ENCODE data around the gene SENP5. TPM values are rescaled to one million over a fixed set of nuclear protein-coding genes. Genes with fewer than 3 reads are reported as not detected.
A peak's percentile ranks its signal among the peaks of the same experiment; 100 is the strongest.

Gene SENP5
- total RNA-seq, 1 donor from 2014 or later = 44.8 TPM

DNA sequence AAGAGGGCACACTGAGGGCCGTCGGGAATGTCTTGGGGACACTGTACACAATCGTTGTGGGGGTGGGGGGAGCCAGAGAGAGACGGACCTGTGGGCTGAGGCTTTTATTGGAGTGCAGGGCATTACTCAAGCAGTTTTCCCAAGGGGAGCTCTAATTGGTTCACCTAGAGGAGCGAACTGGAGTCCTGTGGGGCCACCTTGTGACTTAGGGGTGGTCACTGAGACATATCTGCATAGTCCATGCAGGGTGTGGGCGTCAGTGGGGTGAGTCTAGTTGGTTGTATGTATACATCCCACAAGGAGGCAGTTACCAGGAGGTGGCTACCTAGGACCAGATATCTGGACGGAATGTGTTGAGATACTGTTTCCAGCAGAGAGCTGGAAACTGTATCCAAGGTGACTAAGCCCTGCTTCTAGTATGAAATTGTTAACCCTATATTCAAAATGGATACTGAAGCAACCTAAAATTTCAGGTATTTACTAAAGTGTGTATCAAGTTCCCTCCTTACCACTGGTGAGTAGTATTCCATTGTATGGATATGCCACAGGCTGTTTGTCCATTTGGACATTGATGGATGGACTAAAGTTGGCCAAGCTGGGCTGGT is 103.5 kb downstream of the SENP5 start:
- no peak overlapping the region for H3K4me2 ChIP-seq (ENCODE audit: low read length)
- H3K4me1 ChIP-seq (ENCODE audit: insufficient read depth, low read length) = peaks cover 9% of the 10 kb centered on the region
- peaks cover 4% of the 10 kb centered on the region for H3K36me3 Mint-ChIP-seq (ENCODE audit: low read depth, unreplicated experiment)
- H3K4me3 ChIP-seq (ENCODE audit: insufficient read depth, low read depth, low read length) = no peak overlapping the region
- H3K9me3 ChIP-seq (ENCODE audit: insufficient read depth, low read depth, low read length) = peaks cover 4% of the 10 kb centered on the region
- no peak for DNase-seq (ENCODE audit: low read depth)
- TF ChIP-seq CTCF (IDR thresholded peaks at IDR 0.05; ENCODE audit: insufficient read depth, low read depth, low read length) (no peak), EZH2 (IDR thresholded peaks at IDR 0.05; ENCODE audit: insufficient read depth, low read length) (no peak)
- no peak overlapping the region for H3K27ac ChIP-seq (ENCODE audit: low read depth, low read length)
- no peak overlapping the region for H2AFZ ChIP-seq (ENCODE audit: low read depth, low read length)
- H3K27me3 Mint-ChIP-seq (ENCODE audit: low read depth, unreplicated experiment) = peaks cover 43% of the 10 kb centered on the region
- no peak overlapping the region for H3K27ac Mint-ChIP-seq (ENCODE audit: unreplicated experiment)
- H4K20me1 ChIP-seq (ENCODE audit: insufficient read depth, low read length) = no peaks in the 10 kb centered on the region
- no peaks in the 10 kb centered on the region for H3K36me3 ChIP-seq (ENCODE audit: insufficient read depth, low read length)
- FAIRE-seq = no peak
- H3K4me3 Mint-ChIP-seq (ENCODE audit: unreplicated experiment) = peak overlapping the region; percentile 77
- peaks cover 21% of the 10 kb centered on the region for H3K27me3 ChIP-seq (ENCODE audit: insufficient read depth, low read length)
- H3K79me2 ChIP-seq (ENCODE audit: insufficient read depth, low read length) = no peaks in the 10 kb centered on the region
- H3K4me1 Mint-ChIP-seq (ENCODE audit: low read depth, unreplicated experiment) = no peaks in the 10 kb centered on the region
- no peak overlapping the region for H3K9ac ChIP-seq (ENCODE audit: low read length)
- no peaks in the 10 kb centered on the region for H3K9me3 Mint-ChIP-seq (ENCODE audit: unreplicated experiment)

GRCh38 chr3:196974661-196975060 is 106.9 kb downstream of the SENP5 start:
- no peaks in the 10 kb centered on the region for H3K4me1 Mint-ChIP-seq (ENCODE audit: low read depth, unreplicated experiment)
- no peaks in the 10 kb centered on the region for H3K9me3 Mint-ChIP-seq (ENCODE audit: unreplicated experiment)
- Histone ChIP-seq H3K9ac (ENCODE audit: low read length) (no peak overlapping the region), H3K4me1 (ENCODE audit: insufficient read depth, low read length) (no peaks in the 10 kb centered on the region), H3K27ac (ENCODE audit: low read depth, low read length) (no peak overlapping the region), H3K9me3 (ENCODE audit: insufficient read depth, low read depth, low read length) (peaks cover 4% of the 10 kb centered on the region), H4K20me1 (ENCODE audit: insufficient read depth, low read length) (no peaks in the 10 kb centered on the region), H2AFZ (ENCODE audit: low read depth, low read length) (no peak overlapping the region), H3K4me3 (ENCODE audit: insufficient read depth, low read depth, low read length) (no peak overlapping the region), H3K27me3 (ENCODE audit: insufficient read depth, low read length) (no peaks in the 10 kb centered on the region), H3K79me2 (ENCODE audit: insufficient read depth, low read length) (no peaks in the 10 kb centered on the region), H3K36me3 (ENCODE audit: insufficient read depth, low read length) (no peaks in the 10 kb centered on the region), H3K4me2 (ENCODE audit: low read length) (no peak overlapping the region)
- H3K4me3 Mint-ChIP-seq (ENCODE audit: unreplicated experiment) = no peak overlapping the region
- H3K27me3 Mint-ChIP-seq (ENCODE audit: low read depth, unreplicated experiment) = peaks cover 33% of the 10 kb centered on the region
- FAIRE-seq (no peak), DNase-seq (ENCODE audit: low read depth) (no peak)
- H3K36me3 Mint-ChIP-seq (ENCODE audit: low read depth, unreplicated experiment) = peaks cover 4% of the 10 kb centered on the region
- TF ChIP-seq CTCF (IDR thresholded peaks at IDR 0.05; ENCODE audit: insufficient read depth, low read depth, low read length) (no peak), EZH2 (IDR thresholded peaks at IDR 0.05; ENCODE audit: insufficient read depth, low read length) (no peak)
- no peak overlapping the region for H3K27ac Mint-ChIP-seq (ENCODE audit: unreplicated experiment)

- Histone ChIP-seq H3K4me3 (ENCODE audit: insufficient read depth, low read depth, low read length) (no peak overlapping the region), H3K4me1 (ENCODE audit: insufficient read depth, low read length) (no peaks in the 10 kb centered on the region), H3K27ac (ENCODE audit: low read depth, low read length) (no peak overlapping the region), H4K20me1 (ENCODE audit: insufficient read depth, low read length) (no peaks in the 10 kb centered on the region), H3K4me2 (ENCODE audit: low read length) (no peak overlapping the region), H3K27me3 (ENCODE audit: insufficient read depth, low read length) (no peaks in the 10 kb centered on the region), H3K9me3 (ENCODE audit: insufficient read depth, low read depth, low read length) (peaks cover 4% of the 10 kb centered on the region), H3K79me2 (ENCODE audit: insufficient read depth, low read length) (no peaks in the 10 kb centered on the region), H3K9ac (ENCODE audit: low read length) (no peak overlapping the region), H3K36me3 (ENCODE audit: insufficient read depth, low read length) (no peaks in the 10 kb centered on the region), H2AFZ (ENCODE audit: low read depth, low read length) (no peak overlapping the region)
- Mint-ChIP-seq H3K9me3 (ENCODE audit: unreplicated experiment) (no peaks in the 10 kb centered on the region), H3K36me3 (ENCODE audit: low read depth, unreplicated experiment) (peaks cover 4% of the 10 kb centered on the region), H3K27me3 (ENCODE audit: low read depth, unreplicated experiment) (peaks cover 30% of the 10 kb centered on the region), H3K4me1 (ENCODE audit: low read depth, unreplicated experiment) (no peaks in the 10 kb centered on the region), H3K4me3 (ENCODE audit: unreplicated experiment) (no peak overlapping the region), H3K27ac (ENCODE audit: unreplicated experiment) (no peak overlapping the region)
- FAIRE-seq = no peak
- TF ChIP-seq CTCF (IDR thresholded peaks at IDR 0.05; ENCODE audit: insufficient read depth, low read depth, low read length) (no peak), EZH2 (IDR thresholded peaks at IDR 0.05; ENCODE audit: insufficient read depth, low read length) (no peak)
- no peak for DNase-seq (ENCODE audit: low read depth)
Observed at GRCh38 chr3:196975349-196975748, 107.6 kb downstream of the SENP5 start.

Data from astrocyte (in vitro differentiated cells and primary cell).